ENCODE results near the gene ITIH5.

DNA sequence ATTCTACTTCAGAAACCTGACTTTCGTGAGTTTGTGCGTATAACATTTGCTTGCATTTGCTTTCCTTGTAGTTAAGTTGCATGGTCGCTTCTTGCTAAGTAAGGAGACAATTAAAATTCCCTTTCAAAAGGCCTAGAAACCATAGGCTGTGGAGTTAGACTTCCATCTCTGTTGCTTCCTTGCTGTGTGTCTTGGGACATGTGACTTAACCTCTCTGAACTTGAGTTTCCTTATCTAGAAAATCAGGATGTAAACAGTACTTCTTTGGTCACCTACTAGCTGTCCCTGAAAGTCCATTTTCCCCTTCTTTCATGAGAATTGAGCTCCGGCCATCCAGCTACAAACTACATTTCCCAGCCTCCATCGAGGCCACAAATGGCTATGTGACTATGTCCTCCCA, 89.2 kb downstream of the ITIH5 start:
- TF ChIP-seq, protein P1, sequence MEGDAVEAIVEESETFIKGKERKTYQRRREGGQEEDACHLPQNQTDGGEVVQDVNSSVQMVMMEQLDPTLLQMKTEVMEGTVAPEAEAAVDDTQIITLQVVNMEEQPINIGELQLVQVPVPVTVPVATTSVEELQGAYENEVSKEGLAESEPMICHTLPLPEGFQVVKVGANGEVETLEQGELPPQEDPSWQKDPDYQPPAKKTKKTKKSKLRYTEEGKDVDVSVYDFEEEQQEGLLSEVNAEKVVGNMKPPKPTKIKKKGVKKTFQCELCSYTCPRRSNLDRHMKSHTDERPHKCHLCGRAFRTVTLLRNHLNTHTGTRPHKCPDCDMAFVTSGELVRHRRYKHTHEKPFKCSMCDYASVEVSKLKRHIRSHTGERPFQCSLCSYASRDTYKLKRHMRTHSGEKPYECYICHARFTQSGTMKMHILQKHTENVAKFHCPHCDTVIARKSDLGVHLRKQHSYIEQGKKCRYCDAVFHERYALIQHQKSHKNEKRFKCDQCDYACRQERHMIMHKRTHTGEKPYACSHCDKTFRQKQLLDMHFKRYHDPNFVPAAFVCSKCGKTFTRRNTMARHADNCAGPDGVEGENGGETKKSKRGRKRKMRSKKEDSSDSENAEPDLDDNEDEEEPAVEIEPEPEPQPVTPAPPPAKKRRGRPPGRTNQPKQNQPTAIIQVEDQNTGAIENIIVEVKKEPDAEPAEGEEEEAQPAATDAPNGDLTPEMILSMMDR (IDR thresholded peaks at IDR 0.05; ENCODE audit: poor library complexity): no peak
- TF ChIP-seq EZH2 (IDR thresholded peaks at IDR 0.05; ENCODE audit: borderline replicate concordance) (no peak), EZH2phosphoT487 (IDR thresholded peaks at IDR 0.05; ENCODE audit: low read depth, severe bottlenecking, unreplicated experiment) (no peak)
